Duodenal mucosa (tissue), 2 donors: ENCODE data around the gene ARHGAP18.

ENCODE experiments used
- H3K27ac ChIP-seq: one replicate; pipeline ENCODE4 v1.7.0; 2013; ENCODE audit warnings: low read depth, low read length
- H3K27me3 ChIP-seq, 2 donors: one replicate each; pipeline ENCODE4 v1.7.0; 2013; ENCODE audit warnings: low read length in 2 of 2, control low read depth in 1 of 2; ENCODE audit not compliant: insufficient read depth in 2 of 2, control insufficient read depth in 1 of 2
- H3K36me3 ChIP-seq, 2 donors: one replicate each; pipeline ENCODE4 v1.7.0; 2013; ENCODE audit warnings: low read length in 2 of 2, control low read depth in 1 of 2; ENCODE audit not compliant: insufficient read depth in 2 of 2, control insufficient read depth in 1 of 2
- H3K4me1 ChIP-seq, 2 donors: one replicate each; pipeline ENCODE4 v1.7.0; 2013; ENCODE audit warnings: low read length in 2 of 2, control low read depth in 1 of 2; ENCODE audit not compliant: insufficient read depth in 2 of 2, control insufficient read depth in 1 of 2
- H3K4me3 ChIP-seq, 2 donors: one replicate each; pipeline ENCODE4 v1.7.0; 2013; ENCODE audit warnings: low read length in 2 of 2, low read depth in 1 of 2
- H3K9ac ChIP-seq, 2 donors: one replicate each; pipeline ENCODE4 v1.7.0; 2013; ENCODE audit warnings: low read length in 2 of 2, low read depth in 1 of 2
- H3K9me3 ChIP-seq, 2 donors: one replicate each; pipeline ENCODE4 v1.7.0; 2013; ENCODE audit warnings: low read length in 2 of 2, control low read depth in 1 of 2; ENCODE audit not compliant: control insufficient read depth in 1 of 2

The ARHGAP18 gene

DNA sequence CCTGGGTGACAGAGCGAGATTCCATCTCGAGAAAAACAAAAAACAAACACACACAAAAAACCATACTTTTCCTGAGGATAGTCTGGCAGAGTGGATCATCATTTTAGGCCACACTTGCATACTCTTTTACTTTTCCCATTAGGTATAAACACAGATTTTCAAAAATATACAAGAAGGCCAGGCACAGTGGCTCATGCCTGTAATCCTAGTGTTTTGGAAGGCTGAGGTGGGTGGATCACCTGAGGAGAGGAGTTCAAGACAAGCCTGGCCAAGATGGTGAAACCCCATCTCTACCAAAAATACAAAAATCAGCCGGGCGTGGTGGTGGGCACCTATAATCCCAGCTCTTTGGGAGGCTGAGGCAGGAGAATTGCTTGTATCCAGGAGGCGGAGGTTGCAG lies 85.5 kb downstream of the ARHGAP18 start:
- Histone ChIP-seq H3K4me1 (no peaks in the 10 kb centered on the region), H3K4me3 (no peak overlapping the region), H3K36me3 (peaks cover 0 to 9% of the 10 kb centered on the region in 2 donors), H3K9ac (no peak overlapping the region), H3K27ac (no peak overlapping the region), H3K27me3 (no peaks in the 10 kb centered on the region), H3K9me3 (no peaks in the 10 kb centered on the region)

DNA sequence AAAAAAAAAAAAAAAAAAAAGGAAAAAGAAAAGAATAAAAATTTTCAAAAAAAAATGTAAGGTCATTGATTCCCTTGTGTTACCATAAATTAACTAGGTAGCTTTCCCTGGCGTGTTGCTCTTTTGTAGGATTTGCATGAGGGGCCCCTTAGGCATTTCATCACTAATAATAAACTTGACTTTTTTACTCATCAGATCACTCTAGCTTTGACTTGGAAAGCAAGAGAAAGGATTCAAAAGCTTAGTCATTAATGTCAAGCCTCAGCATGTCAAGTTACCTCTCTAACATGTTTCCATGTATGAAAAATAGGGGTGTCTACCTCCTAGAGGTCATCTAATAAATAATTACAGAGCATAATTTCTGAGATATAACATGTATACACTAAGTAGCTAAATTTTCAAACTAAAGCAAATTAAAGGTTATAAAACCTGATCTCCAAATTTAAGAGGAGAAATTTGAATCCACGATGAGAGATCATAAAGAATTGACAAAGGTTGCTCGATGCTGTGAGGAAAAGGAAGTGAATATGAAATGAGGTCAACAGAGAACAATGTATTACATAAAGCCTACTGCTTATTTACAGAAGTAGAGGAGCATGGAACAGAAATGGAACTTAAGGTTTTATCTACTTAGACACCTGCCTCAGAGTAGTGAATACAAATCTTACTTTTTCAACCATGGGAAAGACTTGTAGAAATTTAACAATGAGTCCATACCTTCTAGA lies 86.8 kb downstream of the ARHGAP18 start:
- Histone ChIP-seq H3K36me3 (peaks cover 0 to 3% of the 10 kb centered on the region in 2 donors), H3K4me3 (no peak overlapping the region), H3K27ac (no peak overlapping the region), H3K9me3 (no peaks in the 10 kb centered on the region), H3K4me1 (no peaks in the 10 kb centered on the region), H3K9ac (no peak overlapping the region), H3K27me3 (no peaks in the 10 kb centered on the region)

- Histone ChIP-seq H3K27ac (no peak overlapping the region), H3K27me3 (no peaks in the 10 kb centered on the region), H3K9ac (no peak overlapping the region), H3K36me3 (peaks cover 0 to 11% of the 10 kb centered on the region in 2 donors), H3K9me3 (no peaks in the 10 kb centered on the region), H3K4me1 (no peaks in the 10 kb centered on the region), H3K4me3 (no peak overlapping the region)
These were observed 88.7 kb downstream of the ARHGAP18 start for GRCh38 chr6:129621252-129621651.

GRCh38 chr6:129620234-129620610 lies 89.8 kb downstream of the ARHGAP18 start:
- Histone ChIP-seq H3K36me3 (peaks cover 7 to 15% of the 10 kb centered on the region in 2 donors), H3K27me3 (no peaks in the 10 kb centered on the region), H3K27ac (no peak overlapping the region), H3K9ac (no peak overlapping the region), H3K4me1 (no peaks in the 10 kb centered on the region), H3K4me3 (no peak overlapping the region), H3K9me3 (no peaks in the 10 kb centered on the region)

- no peak overlapping the region for H3K9ac ChIP-seq
- peaks cover 7 to 20% of the 10 kb centered on the region in 2 donors for H3K36me3 ChIP-seq
- no peak overlapping the region for H3K4me3 ChIP-seq
- no peaks in the 10 kb centered on the region for H3K9me3 ChIP-seq
- no peaks in the 10 kb centered on the region for H3K4me1 ChIP-seq
- H3K27ac ChIP-seq = no peak overlapping the region
- H3K27me3 ChIP-seq = no peaks in the 10 kb centered on the region
These were observed 90.3 kb downstream of the ARHGAP18 start for GRCh38 chr6:129619579-129620233.

GRCh38 chr6:129617986-129618385 lies 92.0 kb downstream of the ARHGAP18 start:
- Histone ChIP-seq H3K4me1 (no peaks in the 10 kb centered on the region), H3K4me3 (no peak overlapping the region), H3K27me3 (no peaks in the 10 kb centered on the region), H3K9me3 (no peaks in the 10 kb centered on the region), H3K36me3 (peaks cover 7 to 24% of the 10 kb centered on the region in 2 donors), H3K9ac (no peak overlapping the region), H3K27ac (no peak overlapping the region)

DNA sequence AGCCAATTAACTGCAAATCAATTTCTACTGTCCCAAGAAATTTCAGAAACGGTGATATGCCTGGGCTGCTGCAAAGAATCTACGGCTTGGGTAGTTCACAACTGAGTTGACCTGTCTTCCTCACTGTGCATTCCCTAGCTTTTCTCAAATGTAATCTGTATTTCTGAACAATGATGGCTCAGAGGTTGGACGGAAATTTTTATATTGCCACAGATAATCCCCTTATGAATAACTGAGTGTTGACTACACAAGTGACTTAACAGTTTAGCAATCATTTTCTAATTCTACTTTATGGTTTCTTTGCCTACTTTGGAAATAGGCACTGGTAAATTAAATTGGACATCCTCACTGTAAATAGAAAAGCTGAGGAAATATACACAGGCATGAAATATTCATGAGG lies 94.5 kb downstream of the ARHGAP18 start:
- peaks cover 7 to 23% of the 10 kb centered on the region in 2 donors for H3K36me3 ChIP-seq
- H3K27me3 ChIP-seq = no peaks in the 10 kb centered on the region
- no peak overlapping the region for H3K9ac ChIP-seq
- H3K27ac ChIP-seq = no peak overlapping the region
- peaks cover 0 to 4% of the 10 kb centered on the region in 2 donors for H3K4me1 ChIP-seq
- H3K4me3 ChIP-seq = no peak overlapping the region
- H3K9me3 ChIP-seq = no peaks in the 10 kb centered on the region

- Histone ChIP-seq H3K4me3 (no peak overlapping the region), H3K4me1 (peaks cover 0 to 4% of the 10 kb centered on the region in 2 donors), H3K27ac (no peak overlapping the region), H3K9ac (no peak overlapping the region), H3K27me3 (no peaks in the 10 kb centered on the region), H3K36me3 (peaks cover 7 to 25% of the 10 kb centered on the region in 2 donors), H3K9me3 (no peaks in the 10 kb centered on the region)
These were observed 95.0 kb downstream of the ARHGAP18 start for GRCh38 chr6:129615020-129615419.

GRCh38 chr6:129614464-129614863 lies 95.5 kb downstream of the ARHGAP18 start:
- no peaks in the 10 kb centered on the region for H3K9me3 ChIP-seq
- peaks cover 7 to 29% of the 10 kb centered on the region in 2 donors for H3K36me3 ChIP-seq
- no peak overlapping the region for H3K9ac ChIP-seq
- peaks cover 0 to 4% of the 10 kb centered on the region in 2 donors for H3K4me1 ChIP-seq
- no peak overlapping the region for H3K27ac ChIP-seq
- no peak overlapping the region for H3K4me3 ChIP-seq
- H3K27me3 ChIP-seq = no peaks in the 10 kb centered on the region

GRCh38 chr6:129612440-129612839 lies 97.5 kb downstream of the ARHGAP18 start:
- Histone ChIP-seq H3K9me3 (no peaks in the 10 kb centered on the region), H3K27me3 (no peaks in the 10 kb centered on the region), H3K4me1 (peaks cover 0 to 4% of the 10 kb centered on the region in 2 donors), H3K9ac (no peak overlapping the region), H3K4me3 (no peak overlapping the region), H3K36me3 (peaks cover 10 to 29% of the 10 kb centered on the region in 2 donors), H3K27ac (no peak overlapping the region)
